Loucy (cell line): ENCODE measurements around the gene EPHA6.

Experiments
- H2AFZ ChIP-seq: fragments of 200-600 bp; sonication (generic); 2 replicates; pipeline ENCODE4 v1.6.0; 2016; ENCODE audit warnings: antibody characterized with exemption, mild to moderate bottlenecking, low read length, moderate library complexity
- H3F3A ChIP-seq: fragments of 200-600 bp; 2 replicates; pipeline ENCODE4 v1.6.0; 2016; ENCODE audit warnings: antibody characterized with exemption, low read depth, mild to moderate bottlenecking
- H3K27me3 ChIP-seq: fragments of 200-600 bp; sonication (generic); 2 replicates; pipeline ENCODE4 v1.6.1; 2014; ENCODE audit warnings: low read length, mild to moderate bottlenecking; ENCODE audit not compliant: insufficient read depth, poor library complexity, severe bottlenecking
- H3K36me3 ChIP-seq: fragments of 200-600 bp; sonication (generic); 2 replicates; pipeline ENCODE4 v1.6.1; 2016; ENCODE audit warnings: low read length; ENCODE audit not compliant: insufficient read depth
- H3K4me1 ChIP-seq: fragments of 200-600 bp; sonication (generic); 2 replicates; pipeline ENCODE4 v1.5.1; 2014; ENCODE audit warnings: low read length, mild to moderate bottlenecking; ENCODE audit not compliant: insufficient read depth, poor library complexity, severe bottlenecking
- H3K4me2 ChIP-seq: fragments of 200-600 bp; sonication (generic); 2 replicates; pipeline ENCODE4 v1.6.0; 2014; ENCODE audit warnings: antibody characterized with exemption, low read length, low read depth, mild to moderate bottlenecking; ENCODE audit not compliant: poor library complexity, severe bottlenecking
- H3K4me3 ChIP-seq: fragments of 200-600 bp; sonication (generic); 2 replicates; pipeline ENCODE4 v1.5.1; 2014; ENCODE audit warnings: low read length, mild to moderate bottlenecking, mixed read lengths; ENCODE audit not compliant: poor library complexity, severe bottlenecking
- H3K79me2 ChIP-seq: fragments of 200-600 bp; sonication (generic); 2 replicates; pipeline ENCODE4 v1.6.1; 2014; ENCODE audit warnings: low read length; ENCODE audit not compliant: insufficient read depth
- H3K9ac ChIP-seq: fragments of 200-600 bp; sonication (generic); 2 replicates; pipeline ENCODE4 v1.6.0; 2014; ENCODE audit warnings: mild to moderate bottlenecking, low read depth, low read length, moderate library complexity; ENCODE audit not compliant: poor library complexity, severe bottlenecking
- H3K9me2 ChIP-seq: fragments of 200-600 bp; sonication (generic); replicated peaks from 2 replicates; pipeline ENCODE4 v1.6.1; 2016; ENCODE audit warnings: low read depth, low read length, mixed read lengths
- H3K9me3 ChIP-seq: fragments of 200-600 bp; sonication (generic); 2 replicates; pipeline ENCODE4 v1.6.1; 2014; ENCODE audit warnings: mild to moderate bottlenecking, antibody characterized with exemption, low read length, low read depth; ENCODE audit not compliant: insufficient read depth
- H4K20me1 ChIP-seq: fragments of 200-600 bp; sonication (generic); 2 replicates; pipeline ENCODE4 v1.6.0; 2014; ENCODE audit warnings: antibody characterized with exemption, low read length, mild to moderate bottlenecking; ENCODE audit not compliant: insufficient read depth, poor library complexity, severe bottlenecking
- EZH2phosphoT487 ChIP-seq: fragments of 200-600 bp; IDR thresholded peaks from 2 replicates; pipeline ENCODE4 v1.6.1; 2018; ENCODE audit warnings: antibody characterized with exemption, mild to moderate bottlenecking, moderate library complexity, borderline replicate concordance
- TF ChIP-seq, protein P1 (sequence below): fragments of 200-600 bp; sonication (generic); conservative IDR thresholded peaks from 2 replicates; pipeline ENCODE4 v1.5.1; 2014; ENCODE audit warnings: mild to moderate bottlenecking, antibody characterized with exemption, low read length

EPHA6 gene

DNA sequence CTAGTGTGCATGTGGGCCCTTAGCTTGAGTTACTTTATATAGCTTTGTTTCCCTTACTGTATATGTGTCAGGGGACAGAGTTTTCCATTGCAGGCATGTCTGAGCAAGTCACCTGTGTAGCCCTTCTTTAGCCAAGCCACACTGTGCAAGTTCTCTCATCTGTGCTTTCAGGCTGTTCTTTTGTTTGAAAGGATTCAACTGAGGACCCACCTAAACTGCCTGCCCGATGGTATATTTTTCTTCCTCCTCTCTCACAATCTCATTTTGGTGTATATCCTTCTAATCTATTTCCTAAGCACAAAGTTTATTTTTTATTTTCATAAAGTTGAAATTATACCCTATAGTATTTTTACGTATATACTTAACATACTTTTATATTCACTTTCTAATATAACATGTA, 690.1 kb downstream of the EPHA6 start:
- H3K9me3 ChIP-seq = no peaks in the 10 kb centered on the region; the same call in 1 of the 2 replicates
- H3K79me2 ChIP-seq = no peaks in the 10 kb centered on the region
- no peaks in the 10 kb centered on the region for H3K27me3 ChIP-seq
- H3F3A ChIP-seq = no peaks in the 10 kb centered on the region
- no peaks in the 10 kb centered on the region for H3K9me2 ChIP-seq
- no peaks in the 10 kb centered on the region for H4K20me1 ChIP-seq
- no peak overlapping the region for H3K4me2 ChIP-seq
- TF ChIP-seq, protein P1, sequence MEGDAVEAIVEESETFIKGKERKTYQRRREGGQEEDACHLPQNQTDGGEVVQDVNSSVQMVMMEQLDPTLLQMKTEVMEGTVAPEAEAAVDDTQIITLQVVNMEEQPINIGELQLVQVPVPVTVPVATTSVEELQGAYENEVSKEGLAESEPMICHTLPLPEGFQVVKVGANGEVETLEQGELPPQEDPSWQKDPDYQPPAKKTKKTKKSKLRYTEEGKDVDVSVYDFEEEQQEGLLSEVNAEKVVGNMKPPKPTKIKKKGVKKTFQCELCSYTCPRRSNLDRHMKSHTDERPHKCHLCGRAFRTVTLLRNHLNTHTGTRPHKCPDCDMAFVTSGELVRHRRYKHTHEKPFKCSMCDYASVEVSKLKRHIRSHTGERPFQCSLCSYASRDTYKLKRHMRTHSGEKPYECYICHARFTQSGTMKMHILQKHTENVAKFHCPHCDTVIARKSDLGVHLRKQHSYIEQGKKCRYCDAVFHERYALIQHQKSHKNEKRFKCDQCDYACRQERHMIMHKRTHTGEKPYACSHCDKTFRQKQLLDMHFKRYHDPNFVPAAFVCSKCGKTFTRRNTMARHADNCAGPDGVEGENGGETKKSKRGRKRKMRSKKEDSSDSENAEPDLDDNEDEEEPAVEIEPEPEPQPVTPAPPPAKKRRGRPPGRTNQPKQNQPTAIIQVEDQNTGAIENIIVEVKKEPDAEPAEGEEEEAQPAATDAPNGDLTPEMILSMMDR = no peak
- TF ChIP-seq EZH2phosphoT487 = no peak
- H2AFZ ChIP-seq = no peak overlapping the region
- H3K4me3 ChIP-seq = no peak overlapping the region
- no peaks in the 10 kb centered on the region for H3K4me1 ChIP-seq
- H3K9ac ChIP-seq = no peak overlapping the region
- H3K36me3 ChIP-seq = no peaks in the 10 kb centered on the region

DNA sequence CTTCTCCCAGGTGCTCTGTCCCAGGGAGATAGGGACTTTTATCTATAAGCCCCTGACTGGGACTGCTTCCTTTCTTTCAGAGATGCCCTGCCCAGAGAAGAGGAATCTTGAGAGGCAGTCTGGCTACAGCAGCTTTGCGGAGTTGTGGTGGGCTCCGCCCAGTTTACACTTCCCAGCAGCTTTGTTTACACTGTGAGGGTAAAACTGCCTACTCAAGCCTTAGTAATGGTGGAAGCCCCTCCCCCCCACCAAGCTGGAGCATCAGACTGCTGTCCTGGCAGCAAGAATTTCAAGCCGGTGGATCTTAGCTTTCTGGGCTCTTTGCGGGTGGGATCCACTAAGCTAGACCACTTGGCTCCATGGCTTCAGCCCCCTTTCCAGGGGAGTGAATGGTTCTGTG, 696.4 kb downstream of the EPHA6 start:
- H2AFZ ChIP-seq = no peak overlapping the region
- no peaks in the 10 kb centered on the region for H3K27me3 ChIP-seq
- H3K9me3 ChIP-seq = no peaks in the 10 kb centered on the region
- H3K4me3 ChIP-seq = no peak overlapping the region
- no peak overlapping the region for H3K9ac ChIP-seq
- H3K79me2 ChIP-seq = no peaks in the 10 kb centered on the region
- TF ChIP-seq, protein P1 = no peak
- no peak for TF ChIP-seq EZH2phosphoT487
- H3K4me1 ChIP-seq = no peaks in the 10 kb centered on the region
- H3F3A ChIP-seq = no peaks in the 10 kb centered on the region
- no peaks in the 10 kb centered on the region for H3K9me2 ChIP-seq
- no peaks in the 10 kb centered on the region for H4K20me1 ChIP-seq
- no peak overlapping the region for H3K4me2 ChIP-seq
- H3K36me3 ChIP-seq = no peaks in the 10 kb centered on the region

DNA sequence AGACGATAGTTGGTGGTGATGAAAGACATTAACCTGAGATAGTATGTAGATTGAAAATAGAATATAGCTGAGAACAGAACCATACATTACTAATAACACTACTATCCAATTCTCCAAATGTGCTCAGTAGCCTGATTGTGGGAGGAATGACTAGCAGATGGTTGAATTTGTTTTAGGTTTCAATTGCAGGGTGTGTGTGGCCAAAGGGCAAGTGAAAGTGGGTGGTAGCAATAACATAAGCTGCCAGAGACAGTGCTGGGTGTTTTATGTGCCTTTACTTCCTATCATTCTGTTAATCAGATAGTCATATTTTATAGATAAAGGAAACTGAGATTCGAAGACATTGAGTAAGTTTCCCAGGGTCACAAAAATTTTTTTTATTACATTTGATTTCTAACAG, 700.7 kb downstream of the EPHA6 start:
- Histone ChIP-seq H3K9me3 (no peaks in the 10 kb centered on the region), H3K9me2 (no peaks in the 10 kb centered on the region), H3F3A (no peaks in the 10 kb centered on the region), H3K9ac (no peak overlapping the region), H3K4me1 (no peaks in the 10 kb centered on the region), H3K4me2 (no peak overlapping the region), H3K27me3 (no peaks in the 10 kb centered on the region), H3K4me3 (no peak overlapping the region), H3K36me3 (no peaks in the 10 kb centered on the region), H3K79me2 (no peaks in the 10 kb centered on the region), H4K20me1 (no peaks in the 10 kb centered on the region), H2AFZ (no peak overlapping the region)
- TF ChIP-seq, protein P1 = no peak
- TF ChIP-seq EZH2phosphoT487 = no peak
